HepG2 (cell line): ENCODE measurements around the gene PADI4. TPM values are rescaled to one million over a fixed set of nuclear protein-coding genes. Genes with fewer than 3 reads are reported as not detected.

Experiments used
- ATAC-seq: fragments of 200-7000 bp; cut with Tn5 transposase; 3 replicates; pipeline ENCODE4 v1.9.1; 2020; ENCODE audit warnings: mild to moderate bottlenecking, moderate library complexity
- BruUV-seq: library from RNA; stranded (reverse); fragments of 400-500 nt; replicated peaks from 2 replicates; lab custom pipeline; 2021; lab: Mats Ljungman, UMichigan
- CTCF ChIA-PET: fragments of 300-600 bp; formaldehyde crosslinking; extraction: SDS; loops from one replicate; lab custom pipeline; 2021; ENCODE audit warnings: low total read pairs, inconsistent platforms, low intra/inter-chr PET ratio; lab: Yijun Ruan, JAX
- POLR2A ChIA-PET: fragments of 350-600 bp; sonication (Branson Sonifier 250); formaldehyde crosslinking; loops from one replicate; lab custom pipeline; 2020; ENCODE audit warnings: antibody characterized with exemption, inconsistent platforms; lab: Yijun Ruan, JAX
- DNase-seq: peaks from one replicate; pipeline ENCODE4 v3.0.0-alpha.2; 2015; ENCODE audit warnings: low spot score
- FAIRE-seq: peaks from 3 replicates; lab custom pipeline; 2011; peaks lifted over from hg19 to GRCh38; lab: Jason Lieb, UNC
- H2AFZ ChIP-seq: one replicate; pipeline ENCODE4 v1.6.1; 2011; ENCODE audit warnings: low read length, inconsistent platforms
- H3K27ac ChIP-seq: fragments of 300-600 bp; 3 replicates; pipeline ENCODE4 v1.8.0; 2011; ENCODE audit warnings: mixed run types, mild to moderate bottlenecking, mixed read lengths, low read length, inconsistent platforms; ENCODE audit not compliant: insufficient read depth; ENCODE audit errors: extremely low read length
- H3K27me3 ChIP-seq, 2 experiments: fragments of 200-600 bp in 1 of 2; 2 replicates in 1 of 2; 3 replicates in 1 of 2; pipeline versions ENCODE4 v1.6.0 to v1.8.0; 2011; ENCODE audit warnings: low read length in 2 of 2, mild to moderate bottlenecking in 2 of 2, moderate library complexity in 2 of 2, inconsistent platforms in 1 of 2; ENCODE audit not compliant: insufficient read depth in 2 of 2, control insufficient read depth in 1 of 2
- H3K36me3 ChIP-seq, 2 experiments: fragments of 200-600 bp in 1 of 2; replicated peaks in 1 of 2; 2 replicates in 1 of 2; 3 replicates in 1 of 2; pipeline versions ENCODE4 v1.5.1 to v1.8.0; 2011; ENCODE audit warnings: low read length in 2 of 2, inconsistent platforms in 1 of 2; ENCODE audit not compliant: insufficient read depth in 2 of 2, control insufficient read depth in 1 of 2
- H3K4me1 ChIP-seq: 2 replicates; pipeline ENCODE4 v1.5.1; 2012; ENCODE audit warnings: low read length, inconsistent platforms; ENCODE audit not compliant: insufficient read depth
- H3K4me2 ChIP-seq: 2 replicates; pipeline ENCODE4 v1.6.0; 2011; ENCODE audit warnings: low read depth, low read length, inconsistent platforms
- H3K4me3 ChIP-seq, 3 experiments: fragments of 200-600 bp in 1 of 3; sonication (generic), shearing (Covaris generic) in 1 of 3; replicated peaks in 1 of 3; 2 replicates each; pipeline ENCODE4 v1.5.1; 2011 to 2016; ENCODE audit warnings: low read length in 3 of 3, inconsistent platforms in 2 of 3, low read depth in 2 of 3, mild to moderate bottlenecking in 2 of 3, control low read depth in 1 of 3, mixed read lengths in 1 of 3; ENCODE audit not compliant: insufficient read depth in 1 of 3
- H3K79me2 ChIP-seq: one replicate; pipeline ENCODE4 v1.6.1; 2011; ENCODE audit warnings: low read length, inconsistent platforms; ENCODE audit not compliant: insufficient read depth
- H3K9ac ChIP-seq: 2 replicates; pipeline ENCODE4 v1.6.0; 2011; ENCODE audit warnings: mild to moderate bottlenecking, low read depth, low read length, inconsistent platforms; ENCODE audit not compliant: insufficient read depth
- H3K9me3 ChIP-seq: 2 replicates; pipeline ENCODE4 v1.5.1; 2012; ENCODE audit warnings: mild to moderate bottlenecking, low read length
- H4K20me1 ChIP-seq: 2 replicates; pipeline ENCODE4 v1.6.0; 2011; ENCODE audit warnings: inconsistent platforms, mild to moderate bottlenecking, low read length, moderate library complexity; ENCODE audit not compliant: insufficient read depth
- ARHGAP35 ChIP-seq: sonication (generic); formaldehyde crosslinking; IDR thresholded peaks from 2 replicates; pipeline ENCODE4 v1.9.0; 2022; ENCODE audit warnings: mild to moderate bottlenecking, inconsistent platforms, moderate library complexity, missing genetic modification reagents, borderline replicate concordance
- FLYWCH1 ChIP-seq: sonication (generic); formaldehyde crosslinking; IDR thresholded peaks from 2 replicates; pipeline ENCODE4 v1.8.1; 2023; ENCODE audit warnings: mild to moderate bottlenecking, missing genetic modification reagents
- HNRNPL ChIP-seq: fragments of 200-400 bp; formaldehyde crosslinking; IDR thresholded peaks from 2 replicates; pipeline ENCODE4 v1.6.1; 2017; ENCODE audit warnings: mild to moderate bottlenecking, low read depth, low read length
- HNRNPLL ChIP-seq: fragments of 200-400 bp; formaldehyde crosslinking; IDR thresholded peaks from 2 replicates; pipeline ENCODE4 v1.6.1; 2017; ENCODE audit warnings: mild to moderate bottlenecking, low read depth, low read length; ENCODE audit not compliant: poor library complexity, severe bottlenecking
- KAT8 ChIP-seq: IDR thresholded peaks from 2 replicates; pipeline ENCODE4 v1.6.1; 2016; ENCODE audit warnings: missing genetic modification reagents, missing compliant biosample characterization
- SNAPC2 ChIP-seq: sonication (generic); formaldehyde crosslinking; IDR thresholded peaks from 2 replicates; pipeline ENCODE4 v1.8.1; 2022; ENCODE audit warnings: mild to moderate bottlenecking, missing genetic modification reagents
- SP4 ChIP-seq: sonication (generic); formaldehyde crosslinking; IDR thresholded peaks from 2 replicates; pipeline ENCODE4 v1.8.1; 2023; ENCODE audit warnings: mild to moderate bottlenecking, missing genetic modification reagents
- TSC22D2 ChIP-seq: sonication (generic); formaldehyde crosslinking; IDR thresholded peaks from 2 replicates; pipeline ENCODE4 v1.5.1; 2020; ENCODE audit warnings: missing genetic modification reagents, mild to moderate bottlenecking, borderline replicate concordance
- ZNF251 ChIP-seq: sonication (generic); formaldehyde crosslinking; IDR thresholded peaks from 2 replicates; pipeline ENCODE4 v1.9.0; 2021; ENCODE audit warnings: mild to moderate bottlenecking, missing genetic modification reagents
- ZNF891 ChIP-seq: sonication (generic); formaldehyde crosslinking; IDR thresholded peaks from 2 replicates; pipeline ENCODE4 v1.5.0; 2020; ENCODE audit warnings: mild to moderate bottlenecking, missing genetic modification reagents
- WGBS: methylation state at CpG from one replicate; pipeline ENCODE4 v1.1.6; 2017; ENCODE audit warnings: low lambda C conversion rate; 5-methylcytosine and 5-hydroxymethylcytosine counted together
- in situ Hi-C: cut with HindIII; loops from 2 replicates; pipeline ENCODE4 v1.10.0; 2017; ENCODE audit warnings: low pct_unique_long_range_greater_than_20kb; ENCODE audit not compliant: extremely low pct_ligation_motif_present
- intact Hi-C: fragments of 100-400 bp; cut with micrococcal nuclease; formaldehyde crosslinking; loops from one replicate; pipeline ENCODE4 v1.10.0; 2022; ENCODE audit not compliant: unreplicated experiment
- polyA plus RNA-seq, 8 experiments: library from polyadenylated mRNA; depleted of rRNA in 3 of 8; stranded (reverse) in 7 of 8; unstranded in 1 of 8; fragments of >200 nt; fragmentation: Illumina TruSeq in 4 of 8; extraction: Trizol in 4 of 8; gene quantifications; 2 replicates each; pipeline versions ENCODE4 v1.2.1 to v1.2.3, GENCODE V29; 2011 to 2016; ENCODE audit warnings: low read depth in 4 of 8, missing spikeins in 1 of 8, mixed read lengths in 1 of 8; ENCODE audit not compliant: insufficient read depth in 1 of 8
- total RNA-seq, 5 experiments: library from RNA; depleted of rRNA; stranded (reverse); fragments of >200 nt; fragmentation: Illumina TruSeq; extraction: Trizol; gene quantifications; 2 replicates each; pipeline ENCODE4 v1.2.3, GENCODE V29; 2016; ENCODE audit warnings: low read depth in 1 of 5
- TF ChIP-seq, protein P1 (sequence below): sonication (generic); formaldehyde crosslinking; IDR thresholded peaks from 2 replicates; pipeline ENCODE4 v1.4.0; 2020; ENCODE audit warnings: missing genetic modification reagents
- TF ChIP-seq, protein P2 (sequence below): sonication (generic); formaldehyde crosslinking; IDR thresholded peaks from 2 replicates; pipeline ENCODE4 v1.4.0; 2020; ENCODE audit warnings: missing genetic modification reagents, mild to moderate bottlenecking, borderline replicate concordance
- TF ChIP-seq, protein P3 (sequence below): conservative IDR thresholded peaks from 2 replicates; pipeline ENCODE4 v1.6.1; 2018; ENCODE audit warnings: missing genetic modification reagents
- TF ChIP-seq, protein P4 (sequence below): IDR thresholded peaks from 2 replicates; pipeline ENCODE4 v1.6.1; 2016; ENCODE audit warnings: missing biosample characterization, missing genetic modification reagents, low read depth
- TF ChIP-seq, protein P5 (sequence below): IDR thresholded peaks from 2 replicates; pipeline ENCODE4 v1.6.1; 2016; ENCODE audit warnings: mild to moderate bottlenecking
- TF ChIP-seq, protein P6 (sequence below): sonication (generic); formaldehyde crosslinking; IDR thresholded peaks from 2 replicates; pipeline ENCODE4 v1.4.0; 2020; ENCODE audit warnings: missing genetic modification reagents

The PADI4 gene
- total and polyA plus RNA-seq, 2 of the 13 experiments (the other 11 are each of a cell fraction or from before 2014, with no cell fraction given), result 0.04 TPM

DNA sequence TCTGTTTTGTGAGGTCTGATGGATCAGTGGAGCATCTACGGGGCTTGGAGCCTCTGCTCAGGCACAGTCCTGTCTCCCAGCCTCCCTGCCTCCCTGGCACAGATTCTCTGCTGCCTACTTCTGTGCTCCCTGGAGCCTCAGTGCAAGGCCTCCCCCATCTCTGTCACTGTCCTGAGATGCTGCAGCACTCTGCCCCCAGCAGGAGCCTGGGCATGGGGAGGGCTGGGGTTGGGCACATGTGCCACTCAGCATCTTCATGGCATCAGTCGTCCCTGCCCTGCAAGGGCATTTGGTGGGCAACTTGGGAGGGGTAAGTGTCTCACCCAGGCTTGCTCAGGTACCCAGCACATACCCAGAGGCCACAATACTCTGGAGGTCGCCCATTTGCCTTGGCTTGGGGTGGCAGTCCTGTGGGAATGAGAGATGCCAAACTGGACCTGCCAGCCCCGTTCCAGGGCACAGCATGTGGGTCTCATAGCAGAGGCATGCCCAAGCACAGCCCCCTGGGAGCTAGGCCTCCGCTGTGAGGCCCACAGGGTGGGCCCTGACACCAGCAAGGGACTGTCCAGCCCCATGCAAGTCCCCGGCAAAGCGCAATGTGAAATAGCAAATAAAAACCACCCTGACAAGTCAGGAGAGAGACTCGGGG lies 30.4 kb upstream of the PADI4 start:
- CTCF ChIA-PET, result no interaction called here
- no peak for FAIRE-seq
- TF ChIP-seq, protein P1, sequence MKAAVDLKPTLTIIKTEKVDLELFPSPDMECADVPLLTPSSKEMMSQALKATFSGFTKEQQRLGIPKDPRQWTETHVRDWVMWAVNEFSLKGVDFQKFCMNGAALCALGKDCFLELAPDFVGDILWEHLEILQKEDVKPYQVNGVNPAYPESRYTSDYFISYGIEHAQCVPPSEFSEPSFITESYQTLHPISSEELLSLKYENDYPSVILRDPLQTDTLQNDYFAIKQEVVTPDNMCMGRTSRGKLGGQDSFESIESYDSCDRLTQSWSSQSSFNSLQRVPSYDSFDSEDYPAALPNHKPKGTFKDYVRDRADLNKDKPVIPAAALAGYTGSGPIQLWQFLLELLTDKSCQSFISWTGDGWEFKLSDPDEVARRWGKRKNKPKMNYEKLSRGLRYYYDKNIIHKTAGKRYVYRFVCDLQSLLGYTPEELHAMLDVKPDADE, result no peak
- TF ChIP-seq, protein P2, sequence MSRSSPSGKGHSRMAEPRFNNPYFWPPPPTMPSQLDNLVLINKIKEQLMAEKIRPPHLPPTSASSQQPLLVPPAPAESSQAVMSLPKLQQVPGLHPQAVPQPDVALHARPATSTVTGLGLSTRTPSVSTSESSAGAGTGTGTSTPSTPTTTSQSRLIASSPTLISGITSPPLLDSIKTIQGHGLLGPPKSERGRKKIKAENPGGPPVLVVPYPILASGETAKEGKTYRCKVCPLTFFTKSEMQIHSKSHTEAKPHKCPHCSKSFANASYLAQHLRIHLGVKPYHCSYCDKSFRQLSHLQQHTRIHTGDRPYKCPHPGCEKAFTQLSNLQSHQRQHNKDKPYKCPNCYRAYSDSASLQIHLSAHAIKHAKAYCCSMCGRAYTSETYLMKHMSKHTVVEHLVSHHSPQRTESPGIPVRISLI, result no peak
- TF ChIP-seq SNAPC2 (CRISPR knock-in tag), result no peak
- no peak for TF ChIP-seq HNRNPLL
- TF ChIP-seq, protein P3, sequence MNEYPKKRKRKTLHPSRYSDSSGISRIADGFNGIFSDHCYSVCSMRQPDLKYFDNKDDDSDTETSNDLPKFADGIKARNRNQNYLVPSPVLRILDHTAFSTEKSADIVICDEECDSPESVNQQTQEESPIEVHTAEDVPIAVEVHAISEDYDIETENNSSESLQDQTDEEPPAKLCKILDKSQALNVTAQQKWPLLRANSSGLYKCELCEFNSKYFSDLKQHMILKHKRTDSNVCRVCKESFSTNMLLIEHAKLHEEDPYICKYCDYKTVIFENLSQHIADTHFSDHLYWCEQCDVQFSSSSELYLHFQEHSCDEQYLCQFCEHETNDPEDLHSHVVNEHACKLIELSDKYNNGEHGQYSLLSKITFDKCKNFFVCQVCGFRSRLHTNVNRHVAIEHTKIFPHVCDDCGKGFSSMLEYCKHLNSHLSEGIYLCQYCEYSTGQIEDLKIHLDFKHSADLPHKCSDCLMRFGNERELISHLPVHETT (CRISPR knock-in tag), result no peak
- TF ChIP-seq, protein P4, sequence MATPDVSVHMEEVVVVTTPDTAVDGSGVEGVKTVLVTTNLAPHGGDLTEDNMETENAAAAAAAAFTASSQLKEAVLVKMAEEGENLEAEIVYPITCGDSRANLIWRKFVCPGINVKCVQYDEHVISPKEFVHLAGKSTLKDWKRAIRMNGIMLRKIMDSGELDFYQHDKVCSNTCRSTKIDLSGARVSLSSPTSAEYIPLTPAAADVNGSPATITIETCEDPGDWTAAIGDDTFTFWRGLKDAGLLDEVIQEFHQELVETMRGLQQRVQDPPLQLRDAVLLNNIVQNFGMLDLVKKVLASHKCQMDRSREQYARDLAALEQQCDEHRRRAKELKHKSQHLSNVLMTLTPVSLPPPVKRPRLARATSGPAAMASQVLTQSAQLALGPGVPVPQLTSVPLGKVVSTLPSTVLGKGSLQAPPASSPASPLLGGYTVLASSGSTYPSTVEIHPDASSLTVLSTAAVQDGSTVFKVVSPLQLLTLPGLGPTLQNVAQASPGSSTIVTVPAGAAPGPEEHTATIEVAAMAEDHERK (CRISPR knock-in tag), result no peak
- TF ChIP-seq SP4 (CRISPR knock-in tag), result no peak
- TF ChIP-seq FLYWCH1 (CRISPR knock-in tag), result no peak
- no peak for TF ChIP-seq ZNF251 (CRISPR knock-in tag)
- no peak for TF ChIP-seq ARHGAP35 (CRISPR knock-in tag)
- TF ChIP-seq ZNF891 (CRISPR knock-in tag), result no peak
- no peak for TF ChIP-seq HNRNPL
- no peak for TF ChIP-seq KAT8 (CRISPR knock-in tag)
- TF ChIP-seq, protein P5, sequence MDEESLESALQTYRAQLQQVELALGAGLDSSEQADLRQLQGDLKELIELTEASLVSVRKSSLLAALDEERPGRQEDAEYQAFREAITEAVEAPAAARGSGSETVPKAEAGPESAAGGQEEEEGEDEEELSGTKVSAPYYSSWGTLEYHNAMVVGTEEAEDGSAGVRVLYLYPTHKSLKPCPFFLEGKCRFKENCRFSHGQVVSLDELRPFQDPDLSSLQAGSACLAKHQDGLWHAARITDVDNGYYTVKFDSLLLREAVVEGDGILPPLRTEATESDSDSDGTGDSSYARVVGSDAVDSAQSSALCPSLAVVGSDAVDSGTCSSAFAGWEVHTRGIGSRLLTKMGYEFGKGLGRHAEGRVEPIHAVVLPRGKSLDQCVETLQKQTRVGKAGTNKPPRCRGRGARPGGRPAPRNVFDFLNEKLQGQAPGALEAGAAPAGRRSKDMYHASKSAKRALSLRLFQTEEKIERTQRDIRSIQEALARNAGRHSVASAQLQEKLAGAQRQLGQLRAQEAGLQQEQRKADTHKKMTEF (CRISPR knock-in tag), result no peak
- TF ChIP-seq TSC22D2 (CRISPR knock-in tag), result no peak
- TF ChIP-seq, protein P6, sequence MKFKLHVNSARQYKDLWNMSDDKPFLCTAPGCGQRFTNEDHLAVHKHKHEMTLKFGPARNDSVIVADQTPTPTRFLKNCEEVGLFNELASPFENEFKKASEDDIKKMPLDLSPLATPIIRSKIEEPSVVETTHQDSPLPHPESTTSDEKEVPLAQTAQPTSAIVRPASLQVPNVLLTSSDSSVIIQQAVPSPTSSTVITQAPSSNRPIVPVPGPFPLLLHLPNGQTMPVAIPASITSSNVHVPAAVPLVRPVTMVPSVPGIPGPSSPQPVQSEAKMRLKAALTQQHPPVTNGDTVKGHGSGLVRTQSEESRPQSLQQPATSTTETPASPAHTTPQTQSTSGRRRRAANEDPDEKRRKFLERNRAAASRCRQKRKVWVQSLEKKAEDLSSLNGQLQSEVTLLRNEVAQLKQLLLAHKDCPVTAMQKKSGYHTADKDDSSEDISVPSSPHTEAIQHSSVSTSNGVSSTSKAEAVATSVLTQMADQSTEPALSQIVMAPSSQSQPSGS (CRISPR knock-in tag), result no peak

More for the DNA sequence above, 30.4 kb upstream of the PADI4 start:
- H3K27ac ChIP-seq, result no peak overlapping the region
- POLR2A ChIA-PET, result no interaction called here
- ATAC-seq, result no peak
- no peak overlapping the region for H3K4me2 ChIP-seq
- H4K20me1 ChIP-seq, result no peaks in the 10 kb centered on the region
- H3K4me1 ChIP-seq, result no peaks in the 10 kb centered on the region
- no peaks in the 10 kb centered on the region for H3K9me3 ChIP-seq
- H3K27me3 ChIP-seq, result peaks cover 4 to 9% of the 10 kb centered on the region in 2 experiments; a peak in 3 of 5 replicates
- H3K79me2 ChIP-seq, result no peaks in the 10 kb centered on the region
- BruUV-seq, result no TSS peak
- in situ Hi-C loops, result no loop called here
- no peak overlapping the region for H3K9ac ChIP-seq
- DNase-seq, result no peak
- intact Hi-C loops, result no loop called here
- WGBS, result 34% methylated on average over 6 of the region's 8 CpGs
- no peak overlapping the region for H3K4me3 ChIP-seq
- H3K36me3 ChIP-seq, result no peaks in the 10 kb centered on the region
- no peak overlapping the region for H2AFZ ChIP-seq
